K562 (cell line): Measurements from ENCODE around the gene PHF1. TPM values are rescaled to one million over a fixed set of nuclear protein-coding genes. Genes with fewer than 3 reads are reported as not detected.

Experiments used
- BRCA1 ChIP-seq, 2 experiments: fragments of 450-650 bp in 1 of 2; sonication (generic) in 1 of 2; formaldehyde crosslinking in 1 of 2; IDR thresholded peaks; 2 replicates each; pipeline versions ENCODE4 v1.5.0 to v1.6.1; 2017 to 2020; ENCODE audit warnings: mild to moderate bottlenecking in 1 of 2, missing genetic modification reagents in 1 of 2
- C11orf30 ChIP-seq: fragments of 450-650 bp; IDR thresholded peaks from 2 replicates; pipeline ENCODE4 v1.6.1; 2016; ENCODE audit warnings: low read depth, mild to moderate bottlenecking
- CREB5 ChIP-seq: fragments of 250-450 bp; sonication (Bioruptor Pico); IDR thresholded peaks from 2 replicates; pipeline ENCODE4 v1.5.0; 2020; ENCODE audit warnings: mild to moderate bottlenecking
- E2F3 ChIP-seq: fragments of 250-450 bp; sonication (Bioruptor Pico); IDR thresholded peaks from 2 replicates; pipeline ENCODE4 v1.4.0; 2020; ENCODE audit warnings: mild to moderate bottlenecking
- GTF2B ChIP-seq: IDR thresholded peaks from 2 replicates; pipeline ENCODE4 v1.6.1; 2011; ENCODE audit not compliant: insufficient read length; ENCODE audit errors: extremely low read depth
- GTF3C2 ChIP-seq: IDR thresholded peaks from 3 replicates; pipeline ENCODE4 v1.6.1; 2011; ENCODE audit warnings: borderline replicate concordance, mild to moderate bottlenecking, moderate library complexity; ENCODE audit not compliant: insufficient read length; ENCODE audit errors: extremely low read depth
- HDAC8 ChIP-seq: fragments of 450-650 bp; IDR thresholded peaks from 2 replicates; pipeline ENCODE4 v1.6.1; 2016; ENCODE audit warnings: mild to moderate bottlenecking, missing genetic modification characterization, moderate library complexity, missing compliant biosample characterization
- PCBP2 ChIP-seq: fragments of 200-400 bp; formaldehyde crosslinking; IDR thresholded peaks from 2 replicates; pipeline ENCODE4 v1.6.1; 2018; ENCODE audit warnings: low read length, low read depth, mild to moderate bottlenecking, moderate library complexity; ENCODE audit not compliant: poor library complexity, severe bottlenecking
- PTRF ChIP-seq: fragments of 450-650 bp; IDR thresholded peaks from 2 replicates; pipeline ENCODE4 v1.6.1; 2016; ENCODE audit warnings: mild to moderate bottlenecking, missing genetic modification characterization, missing compliant biosample characterization
- PYGO2 ChIP-seq: fragments of 450-650 bp; IDR thresholded peaks from 2 replicates; pipeline ENCODE4 v1.6.1; 2016; ENCODE audit warnings: mild to moderate bottlenecking, missing genetic modification characterization, moderate library complexity, missing compliant biosample characterization
- SRSF7 ChIP-seq: fragments of 200-400 bp; formaldehyde crosslinking; optimal IDR thresholded peaks from 2 replicates; pipeline ENCODE3; 2017; ENCODE audit warnings: mild to moderate bottlenecking, low read depth, low read length
- polyA plus RNA-seq, 8 experiments: library from polyadenylated mRNA; depleted of rRNA in 4 of 8; stranded (reverse) in 5 of 8; unstranded in 3 of 8; fragments of >200 nt; fragmentation: Nextera tagmentation in 2 of 8; fragmentation: Illumina TruSeq in 1 of 8; extraction: Ambion mirVana in 2 of 8; extraction: Trizol in 1 of 8; gene quantifications; 2 replicates each; pipeline versions ENCODE4 v1.2.1 to v1.2.3, GENCODE V29; 2011 to 2014; ENCODE audit warnings: inconsistent platforms in 1 of 8, missing spikeins in 1 of 8
- total RNA-seq, 7 experiments: library from RNA; depleted of rRNA in 6 of 7; stranded (reverse); fragments of >200 nt in 6 of 7; fragmentation: Illumina TruSeq in 2 of 7; extraction: Trizol in 2 of 7; gene quantifications; 2 replicates each; pipeline versions ENCODE4 v1.2.1 to v1.2.3, GENCODE V29; 2011 to 2021; ENCODE audit warnings: low replicate concordance in 1 of 7
- TF ChIP-seq, protein P1 (sequence below), 2 experiments: fragments of 450-650 bp; conservative IDR thresholded peaks; 2 replicates each; pipeline ENCODE4 v1.6.1; 2017; ENCODE audit warnings: mild to moderate bottlenecking in 2 of 2, moderate library complexity in 2 of 2
- TF ChIP-seq, protein P2 (sequence below): fragments of 450-650 bp; IDR thresholded peaks from 2 replicates; pipeline ENCODE4 v1.6.1; 2016; ENCODE audit warnings: low read depth, mild to moderate bottlenecking, moderate library complexity
- TF ChIP-seq, protein P3 (sequence below), 2 experiments: fragments of 450-650 bp in 1 of 2; IDR thresholded peaks; 2 replicates each; pipeline ENCODE4 v1.6.1; 2011 to 2017; ENCODE audit warnings: low read depth in 2 of 2, antibody characterized with exemption in 1 of 2, borderline replicate concordance in 1 of 2, low read length in 1 of 2, mild to moderate bottlenecking in 1 of 2, mixed read lengths in 1 of 2; ENCODE audit not compliant: control insufficient read depth in 1 of 2

PHF1 gene
- total and polyA plus RNA-seq, 9 of the 15 experiments (the other 6 are each of a cell fraction or from before 2014, with no cell fraction given): 3.7 to 64.2 (median 33.7) TPM

DNA sequence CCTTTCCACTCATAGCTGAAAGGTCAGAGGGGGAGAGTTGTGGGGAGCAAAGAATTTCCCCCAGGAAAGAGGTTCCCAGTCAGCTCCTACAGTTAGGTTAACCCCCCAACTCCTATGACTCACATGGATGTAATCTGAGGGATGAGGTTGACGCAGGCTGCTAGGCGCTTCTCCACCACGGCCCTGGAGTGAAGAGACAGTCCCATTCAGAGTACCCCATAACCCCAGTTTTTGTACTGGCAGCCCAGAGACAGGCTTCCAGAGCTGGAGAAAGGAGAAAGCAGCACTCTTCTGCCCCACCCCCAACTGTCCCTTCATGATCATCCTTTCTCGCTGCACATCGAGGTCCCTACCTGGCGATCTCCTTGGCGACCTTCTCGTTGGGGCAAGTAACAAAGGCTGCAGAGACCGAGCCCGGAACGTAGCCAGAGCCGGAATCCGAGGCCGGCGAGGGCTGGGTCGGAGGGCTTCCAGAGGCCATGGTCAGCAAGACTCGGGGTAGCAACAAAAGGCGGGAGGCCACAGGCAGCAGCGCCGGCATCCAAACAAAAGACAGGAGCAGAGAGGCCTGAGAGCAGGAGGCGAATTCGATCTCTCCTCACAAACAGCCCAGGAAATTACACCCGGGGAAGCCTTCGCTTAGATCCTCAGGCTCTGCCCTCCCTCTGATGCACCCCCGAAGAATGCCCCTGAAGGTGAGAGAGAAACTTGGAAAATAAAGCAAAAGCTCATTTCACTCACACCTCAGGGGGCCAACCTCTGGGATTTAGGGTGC, 6.5 kb downstream of the PHF1 start (continued):
- TF ChIP-seq GTF3C2 (no peak), E2F3 (CRISPR knock-in tag) (no peak), PYGO2 (tag) (no peak), CREB5 (CRISPR knock-in tag) (no peak), PTRF (tag) (no peak), BRCA1 (IDR thresholded peaks at IDR 0.05) (no peak), BRCA1 (CRISPR knock-in tag; IDR thresholded peaks at IDR 0.05) (no peak), GTF2B (no peak), C11orf30 (no peak), HDAC8 (no peak), PCBP2 (no peak), SRSF7 (no peak)
- TF ChIP-seq, protein P1, sequence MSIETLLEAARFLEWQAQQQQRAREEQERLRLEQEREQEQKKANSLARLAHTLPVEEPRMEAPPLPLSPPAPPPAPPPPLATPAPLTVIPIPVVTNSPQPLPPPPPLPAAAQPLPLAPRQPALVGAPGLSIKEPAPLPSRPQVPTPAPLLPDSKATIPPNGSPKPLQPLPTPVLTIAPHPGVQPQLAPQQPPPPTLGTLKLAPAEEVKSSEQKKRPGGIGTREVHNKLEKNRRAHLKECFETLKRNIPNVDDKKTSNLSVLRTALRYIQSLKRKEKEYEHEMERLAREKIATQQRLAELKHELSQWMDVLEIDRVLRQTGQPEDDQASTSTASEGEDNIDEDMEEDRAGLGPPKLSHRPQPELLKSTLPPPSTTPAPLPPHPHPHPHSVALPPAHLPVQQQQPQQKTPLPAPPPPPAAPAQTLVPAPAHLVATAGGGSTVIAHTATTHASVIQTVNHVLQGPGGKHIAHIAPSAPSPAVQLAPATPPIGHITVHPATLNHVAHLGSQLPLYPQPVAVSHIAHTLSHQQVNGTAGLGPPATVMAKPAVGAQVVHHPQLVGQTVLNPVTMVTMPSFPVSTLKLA (conservative IDR thresholded peaks at IDR 0.05): no peak
- TF ChIP-seq, protein P2, sequence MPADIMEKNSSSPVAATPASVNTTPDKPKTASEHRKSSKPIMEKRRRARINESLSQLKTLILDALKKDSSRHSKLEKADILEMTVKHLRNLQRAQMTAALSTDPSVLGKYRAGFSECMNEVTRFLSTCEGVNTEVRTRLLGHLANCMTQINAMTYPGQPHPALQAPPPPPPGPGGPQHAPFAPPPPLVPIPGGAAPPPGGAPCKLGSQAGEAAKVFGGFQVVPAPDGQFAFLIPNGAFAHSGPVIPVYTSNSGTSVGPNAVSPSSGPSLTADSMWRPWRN: no peak
- TF ChIP-seq, protein P3, sequence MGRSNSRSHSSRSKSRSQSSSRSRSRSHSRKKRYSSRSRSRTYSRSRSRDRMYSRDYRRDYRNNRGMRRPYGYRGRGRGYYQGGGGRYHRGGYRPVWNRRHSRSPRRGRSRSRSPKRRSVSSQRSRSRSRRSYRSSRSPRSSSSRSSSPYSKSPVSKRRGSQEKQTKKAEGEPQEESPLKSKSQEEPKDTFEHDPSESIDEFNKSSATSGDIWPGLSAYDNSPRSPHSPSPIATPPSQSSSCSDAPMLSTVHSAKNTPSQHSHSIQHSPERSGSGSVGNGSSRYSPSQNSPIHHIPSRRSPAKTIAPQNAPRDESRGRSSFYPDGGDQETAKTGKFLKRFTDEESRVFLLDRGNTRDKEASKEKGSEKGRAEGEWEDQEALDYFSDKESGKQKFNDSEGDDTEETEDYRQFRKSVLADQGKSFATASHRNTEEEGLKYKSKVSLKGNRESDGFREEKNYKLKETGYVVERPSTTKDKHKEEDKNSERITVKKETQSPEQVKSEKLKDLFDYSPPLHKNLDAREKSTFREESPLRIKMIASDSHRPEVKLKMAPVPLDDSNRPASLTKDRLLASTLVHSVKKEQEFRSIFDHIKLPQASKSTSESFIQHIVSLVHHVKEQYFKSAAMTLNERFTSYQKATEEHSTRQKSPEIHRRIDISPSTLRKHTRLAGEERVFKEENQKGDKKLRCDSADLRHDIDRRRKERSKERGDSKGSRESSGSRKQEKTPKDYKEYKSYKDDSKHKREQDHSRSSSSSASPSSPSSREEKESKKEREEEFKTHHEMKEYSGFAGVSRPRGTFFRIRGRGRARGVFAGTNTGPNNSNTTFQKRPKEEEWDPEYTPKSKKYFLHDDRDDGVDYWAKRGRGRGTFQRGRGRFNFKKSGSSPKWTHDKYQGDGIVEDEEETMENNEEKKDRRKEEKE (IDR thresholded peaks at IDR 0.05; ENCODE audit: borderline replicate concordance in 1 of 2, control insufficient read depth in 1 of 2, low read depth in 2 of 2, low read length in 1 of 2): no peak
